ENCODE results near the gene EDRF1.

DNA sequence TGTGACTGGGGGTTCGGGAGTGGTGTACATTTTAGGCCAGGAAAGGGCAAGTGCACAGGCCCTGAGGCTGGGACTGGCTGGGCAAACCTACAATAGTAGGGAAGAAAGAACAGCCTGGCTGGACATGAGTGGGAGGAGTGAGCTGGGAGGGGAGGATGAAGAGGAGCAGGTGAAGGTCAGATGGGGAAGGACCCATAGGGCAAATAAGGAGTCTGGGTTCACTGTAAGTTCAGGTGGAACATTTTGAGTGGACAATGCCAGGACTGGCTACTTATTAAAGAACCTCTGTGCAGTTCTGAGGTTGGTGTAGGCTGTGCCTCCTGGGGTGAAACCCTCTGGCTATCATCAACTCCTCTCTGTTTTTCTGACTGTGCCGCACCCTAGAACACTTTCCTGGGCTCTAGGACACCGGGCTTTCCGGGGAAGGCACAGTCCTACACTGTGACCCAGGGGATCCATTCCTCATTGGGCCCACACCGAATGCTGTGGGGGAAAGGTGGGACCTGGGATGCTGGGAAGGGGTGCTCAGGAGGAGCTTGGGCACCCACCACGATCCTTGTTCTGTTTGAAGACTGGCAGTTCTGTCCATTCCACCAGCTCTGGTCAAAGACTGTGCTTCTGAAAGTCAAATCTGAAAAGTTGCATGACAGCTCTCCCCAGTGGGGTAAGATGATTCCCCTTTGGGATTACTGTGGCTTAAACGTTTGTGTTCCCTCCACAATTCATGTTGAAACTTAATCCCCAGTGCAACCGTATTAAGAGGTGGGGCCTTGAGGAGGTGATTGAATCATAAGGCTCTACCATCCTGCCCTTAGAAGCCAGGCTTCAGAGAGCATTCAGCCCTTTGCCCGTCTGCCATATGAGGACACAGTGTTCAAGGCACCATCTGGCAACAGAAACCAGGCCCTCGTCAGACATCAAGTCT lies 60.2 kb downstream of the EDRF1 start:
- no peak for TF ChIP-seq JUND (IDR thresholded peaks at IDR 0.05; ENCODE audit: low read length)
- TF ChIP-seq, protein P1, sequence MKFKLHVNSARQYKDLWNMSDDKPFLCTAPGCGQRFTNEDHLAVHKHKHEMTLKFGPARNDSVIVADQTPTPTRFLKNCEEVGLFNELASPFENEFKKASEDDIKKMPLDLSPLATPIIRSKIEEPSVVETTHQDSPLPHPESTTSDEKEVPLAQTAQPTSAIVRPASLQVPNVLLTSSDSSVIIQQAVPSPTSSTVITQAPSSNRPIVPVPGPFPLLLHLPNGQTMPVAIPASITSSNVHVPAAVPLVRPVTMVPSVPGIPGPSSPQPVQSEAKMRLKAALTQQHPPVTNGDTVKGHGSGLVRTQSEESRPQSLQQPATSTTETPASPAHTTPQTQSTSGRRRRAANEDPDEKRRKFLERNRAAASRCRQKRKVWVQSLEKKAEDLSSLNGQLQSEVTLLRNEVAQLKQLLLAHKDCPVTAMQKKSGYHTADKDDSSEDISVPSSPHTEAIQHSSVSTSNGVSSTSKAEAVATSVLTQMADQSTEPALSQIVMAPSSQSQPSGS (IDR thresholded peaks at IDR 0.05; ENCODE audit: low read length) = no peak
